Sigmoid colon (tissue), 4 donors: ENCODE results near the gene PTPN13.

ENCODE experiments used
- CTCF ChIP-seq, 4 experiments: fragments of 450-650 bp in 3 of 4; fragments of 200-600 bp in 1 of 4; IDR thresholded peaks; one replicate each; pipeline ENCODE4 v1.5.1; 2016 to 2019; ENCODE audit warnings: antibody characterized with exemption in 4 of 4, mild to moderate bottlenecking in 3 of 4, moderate library complexity in 2 of 4
- EP300 ChIP-seq, 4 donors: sonication (generic); formaldehyde crosslinking; IDR thresholded peaks; one replicate each; pipeline ENCODE4 v1.6.1; 2017; ENCODE audit warnings: antibody characterized with exemption in 4 of 4
- POLR2A ChIP-seq, 2 donors: fragments of 450-650 bp; IDR thresholded peaks; one replicate each; pipeline ENCODE4 v1.6.1; 2016; ENCODE audit warnings: antibody characterized with exemption in 2 of 2, mild to moderate bottlenecking in 2 of 2, moderate library complexity in 2 of 2
- POLR2AphosphoS5 ChIP-seq, 4 donors: sonication (generic); formaldehyde crosslinking; IDR thresholded peaks; one replicate each; pipeline ENCODE4 v1.6.1; 2017; ENCODE audit warnings: antibody characterized with exemption in 4 of 4

DNA sequence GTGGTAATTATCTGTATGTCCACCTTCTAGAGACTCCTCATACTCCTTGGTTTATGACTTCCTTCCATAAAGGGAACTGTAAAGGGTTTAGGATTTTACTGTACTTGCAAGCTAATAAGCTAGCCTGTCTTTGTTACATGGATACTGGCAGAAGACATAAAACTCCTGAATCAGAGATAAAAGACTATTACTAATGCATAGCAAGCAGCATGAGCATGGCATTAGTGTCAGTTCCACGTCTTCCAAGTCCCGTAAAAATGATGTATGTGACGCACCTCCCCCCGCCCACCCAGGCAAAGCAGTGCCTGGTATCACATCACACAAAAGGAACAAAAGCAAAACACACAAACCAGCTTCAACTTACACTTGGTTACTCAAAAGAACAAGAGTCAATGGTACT, 184.1 kb downstream of the PTPN13 start:
- no peak for TF ChIP-seq CTCF (IDR thresholded peaks at IDR 0.05)
- no peak for TF ChIP-seq POLR2A (IDR thresholded peaks at IDR 0.05)
- TF ChIP-seq EP300 (IDR thresholded peaks at IDR 0.05): no peak
- TF ChIP-seq POLR2AphosphoS5 (IDR thresholded peaks at IDR 0.05): no peak
